Endothelial cell of umbilical vein (primary cell): ENCODE data around the gene TSPOAP1. TPM values are rescaled to one million over a fixed set of nuclear protein-coding genes. Genes with fewer than 3 reads are reported as not detected.

Source experiments
- BruUV-seq: library from RNA; stranded (reverse); fragments of 400-500 nt; replicated peaks from 2 replicates; lab custom pipeline; 2021; lab: Mats Ljungman, UMichigan
- CTCF ChIA-PET: fragments of 300-600, 350-600 bp; sonication (Branson Sonifier 250); formaldehyde crosslinking; loops from one replicate; lab custom pipeline; 2021; ENCODE audit warnings: antibody characterized with exemption, inconsistent platforms; lab: Charles Lee
- POLR2A ChIA-PET: fragments of 300-600, 350-600 bp; sonication (Branson Sonifier 250); formaldehyde crosslinking; loops from one replicate; lab custom pipeline; 2021; ENCODE audit warnings: antibody characterized with exemption, inconsistent platforms; lab: Charles Lee
- DNase-seq: peaks from one replicate; pipeline ENCODE4 v3.0.0-alpha.2; 2011; ENCODE audit warnings: low read depth, low spot score
- FAIRE-seq: peaks from 2 replicates; lab custom pipeline; 2011; peaks lifted over from hg19 to GRCh38; lab: Jason Lieb, UNC
- H2AFZ ChIP-seq: 2 replicates; pipeline ENCODE4 v1.6.0; 2012; ENCODE audit warnings: low read depth, low read length, control low read depth, inconsistent platforms
- H3K27ac ChIP-seq: 2 replicates; pipeline ENCODE4 v1.5.1; 2011; ENCODE audit warnings: low read depth, mild to moderate bottlenecking, control low read depth, low read length, moderate library complexity; ENCODE audit not compliant: insufficient read depth
- H3K27me3 ChIP-seq, 2 experiments: 2 replicates each; pipeline versions ENCODE4 v1.6.0 to v1.6.1; 2011; ENCODE audit warnings: low read length in 2 of 2, mixed read lengths in 1 of 2; ENCODE audit not compliant: control insufficient read depth in 2 of 2, insufficient read depth in 2 of 2
- H3K36me3 ChIP-seq, 2 experiments: 2 replicates in 1 of 2; 3 replicates in 1 of 2; pipeline ENCODE4 v1.5.1; 2011; ENCODE audit warnings: low read length in 2 of 2, mild to moderate bottlenecking in 1 of 2, moderate library complexity in 1 of 2; ENCODE audit not compliant: control insufficient read depth in 2 of 2, insufficient read depth in 2 of 2; ENCODE audit errors: extremely low read depth in 1 of 2
- H3K4me1 ChIP-seq: 3 replicates; pipeline ENCODE4 v1.5.1; 2011; ENCODE audit warnings: mild to moderate bottlenecking, low read length; ENCODE audit not compliant: control insufficient read depth, insufficient read depth; ENCODE audit errors: extremely low read depth
- H3K4me2 ChIP-seq: 2 replicates; pipeline ENCODE4 v1.6.1; 2011; ENCODE audit warnings: low read length, control low read depth, mixed read lengths; ENCODE audit not compliant: insufficient read depth
- H3K4me3 ChIP-seq, 3 experiments: fragments of 200-600 bp in 1 of 3; sonication (generic), shearing (Covaris generic) in 1 of 3; replicated peaks in 1 of 3; 2 replicates each; pipeline ENCODE4 v1.5.1; 2011 to 2016; ENCODE audit warnings: control low read depth in 3 of 3, low read length in 3 of 3, mild to moderate bottlenecking in 2 of 3, inconsistent platforms in 1 of 3, low read depth in 1 of 3, moderate library complexity in 1 of 3; ENCODE audit not compliant: insufficient read depth in 1 of 3
- H3K79me2 ChIP-seq: 2 replicates; pipeline ENCODE4 v1.6.0; 2012; ENCODE audit warnings: low read length, inconsistent platforms; ENCODE audit not compliant: control insufficient read depth, insufficient read depth
- H3K9ac ChIP-seq: replicated peaks from 2 replicates; pipeline ENCODE3; 2011; ENCODE audit warnings: low read length, control low read depth; ENCODE audit not compliant: insufficient read depth; ENCODE audit errors: extremely low read depth
- H3K9me1 ChIP-seq: replicated peaks from 3 replicates; pipeline ENCODE4 v1.6.0; 2011; ENCODE audit warnings: mild to moderate bottlenecking, low read length; ENCODE audit not compliant: control insufficient read depth, insufficient read depth; ENCODE audit errors: extremely low read depth
- H3K9me3 ChIP-seq: replicated peaks from 2 replicates; pipeline ENCODE4 v1.5.1; 2012; ENCODE audit warnings: low read length, inconsistent platforms; ENCODE audit not compliant: control insufficient read depth, insufficient read depth
- H4K20me1 ChIP-seq: replicated peaks from 2 replicates; pipeline ENCODE3; 2011; ENCODE audit warnings: mild to moderate bottlenecking, low read length; ENCODE audit not compliant: control insufficient read depth, insufficient read depth; ENCODE audit errors: extremely low read depth
- EZH2 ChIP-seq: IDR thresholded peaks from 2 replicates; pipeline ENCODE4 v1.6.1; 2012; ENCODE audit warnings: borderline replicate concordance, low read depth, mild to moderate bottlenecking, moderate library complexity, low read length, inconsistent platforms; ENCODE audit not compliant: severe bottlenecking
- FOS ChIP-seq: IDR thresholded peaks from 2 replicates; pipeline ENCODE4 v1.6.1; 2011; ENCODE audit warnings: mild to moderate bottlenecking, low read length, moderate library complexity, borderline replicate concordance; ENCODE audit not compliant: insufficient read depth
- GATA2 ChIP-seq: IDR thresholded peaks from 2 replicates; pipeline ENCODE4 v1.7.0; 2011; ENCODE audit warnings: low read depth, mild to moderate bottlenecking, moderate library complexity, mixed read lengths, low read length; ENCODE audit not compliant: insufficient read length, insufficient read depth
- JUN ChIP-seq: IDR thresholded peaks from 2 replicates; pipeline ENCODE4 v1.6.1; 2011; ENCODE audit warnings: borderline replicate concordance, low read depth; ENCODE audit not compliant: insufficient read length, insufficient read depth
- MAX ChIP-seq: IDR thresholded peaks from 2 replicates; pipeline ENCODE4 v1.6.1; 2011; ENCODE audit not compliant: insufficient read depth, insufficient read length
- MYC ChIP-seq: IDR thresholded peaks from one replicate; pipeline ENCODE4 v1.6.1; 2011; ENCODE audit warnings: mild to moderate bottlenecking, low read depth, low read length
- POLR2A ChIP-seq: IDR thresholded peaks from 2 replicates; pipeline ENCODE4 v1.6.1; 2012; ENCODE audit warnings: low read depth, mild to moderate bottlenecking, control low read depth, low read length
- POLR2AphosphoS5 ChIP-seq: IDR thresholded peaks from 2 replicates; pipeline ENCODE4 v1.6.1; 2012; ENCODE audit warnings: low read depth, mild to moderate bottlenecking, control low read depth, low read length, moderate library complexity; ENCODE audit not compliant: insufficient read depth
- dilution Hi-C: fragments of 300-500 bp; cut with MboI; formaldehyde crosslinking; loops from one replicate; pipeline ENCODE4 v1.15.0; 2019; ENCODE audit warnings: low sequenced_read_pairs; ENCODE audit not compliant: extremely low pct_ligation_motif_present
- intact Hi-C: fragments of 100-400 bp; cut with micrococcal nuclease; formaldehyde crosslinking; loops from one replicate; pipeline ENCODE4 v1.10.0; 2022
- polyA plus RNA-seq, 4 experiments: library from polyadenylated mRNA; depleted of rRNA in 3 of 4; stranded (reverse) in 3 of 4; unstranded in 1 of 4; fragments of >200 nt; gene quantifications; 2 replicates each; pipeline versions ENCODE4 v1.2.1 to v1.2.3, GENCODE V29; 2011 to 2012; ENCODE audit warnings: missing spikeins in 1 of 4
- total RNA-seq: library from RNA; stranded (reverse); gene quantifications from 2 replicates; pipeline ENCODE4 v1.2.3, GENCODE V29; 2021
- TF ChIP-seq, protein P1 (sequence below), 2 donors: IDR thresholded peaks; 1 replicate in 1 of 2; 2 replicates in 1 of 2; pipeline ENCODE4 v1.5.1; 2011; ENCODE audit warnings: low read length in 2 of 2, mild to moderate bottlenecking in 2 of 2, moderate library complexity in 2 of 2, control low read depth in 1 of 2, inconsistent platforms in 1 of 2, low read depth in 1 of 2; ENCODE audit not compliant: insufficient read depth in 1 of 2; ENCODE audit errors: extremely low read depth in 1 of 2

The TSPOAP1 gene
- total and polyA plus RNA-seq, 2 donors (not counting 3 experiments of a cell fraction or from before 2014, with no cell fraction given) = not detected

- no peaks in the 10 kb centered on the region for H4K20me1 ChIP-seq
- no peak overlapping the region for H3K4me2 ChIP-seq
- TF ChIP-seq JUN = no peak
- TF ChIP-seq FOS = no peak
- no peak overlapping the region for H2AFZ ChIP-seq
- no peak for FAIRE-seq
- no peak overlapping the region for H3K27ac ChIP-seq
- H3K9ac ChIP-seq = no peak overlapping the region
- H3K4me3 ChIP-seq = no peak overlapping the region
- intact Hi-C loops = no loop called here
- ChIA-PET CTCF (no interaction called here), POLR2A (no interaction called here)
- H3K9me3 ChIP-seq = no peaks in the 10 kb centered on the region
- H3K27me3 ChIP-seq = peaks cover 2 to 6% of the 10 kb centered on the region in 2 experiments
- no TSS peak for BruUV-seq
- H3K79me2 ChIP-seq = no peaks in the 10 kb centered on the region
- no peaks in the 10 kb centered on the region for H3K4me1 ChIP-seq
- no peaks in the 10 kb centered on the region for H3K9me1 ChIP-seq
- dilution Hi-C loops = no loop called here
- no peak for DNase-seq
- no peaks in the 10 kb centered on the region for H3K36me3 ChIP-seq
Observed at GRCh38 chr17:58300336-58300735, 28.3 kb downstream of the TSPOAP1 start.

DNA sequence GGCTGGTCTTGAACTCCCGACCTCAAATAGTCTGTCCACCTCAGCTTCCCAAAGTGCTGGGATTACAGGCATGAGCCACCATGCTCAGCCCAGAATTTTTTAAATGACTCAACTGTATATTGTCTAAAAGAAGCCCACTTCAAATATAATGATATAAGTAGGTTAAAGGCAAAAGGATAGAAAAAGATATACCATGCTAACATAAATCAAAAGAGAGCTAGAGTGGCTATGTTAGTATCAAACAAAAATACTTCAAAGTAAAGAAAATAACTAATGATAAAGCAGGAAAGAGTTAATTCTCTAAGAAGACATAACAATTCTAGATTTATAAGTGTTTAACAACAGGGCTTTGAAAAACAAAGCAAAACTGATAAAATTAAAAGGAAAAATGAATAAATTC is 34.6 kb downstream of the TSPOAP1 start:
- no peak for FAIRE-seq
- DNase-seq = no peak
- no peak for TF ChIP-seq JUN
- TF ChIP-seq MAX = no peak
- no peak for TF ChIP-seq POLR2A
- TF ChIP-seq MYC = no peak
- TF ChIP-seq EZH2 = no peak
- TF ChIP-seq, protein P1, sequence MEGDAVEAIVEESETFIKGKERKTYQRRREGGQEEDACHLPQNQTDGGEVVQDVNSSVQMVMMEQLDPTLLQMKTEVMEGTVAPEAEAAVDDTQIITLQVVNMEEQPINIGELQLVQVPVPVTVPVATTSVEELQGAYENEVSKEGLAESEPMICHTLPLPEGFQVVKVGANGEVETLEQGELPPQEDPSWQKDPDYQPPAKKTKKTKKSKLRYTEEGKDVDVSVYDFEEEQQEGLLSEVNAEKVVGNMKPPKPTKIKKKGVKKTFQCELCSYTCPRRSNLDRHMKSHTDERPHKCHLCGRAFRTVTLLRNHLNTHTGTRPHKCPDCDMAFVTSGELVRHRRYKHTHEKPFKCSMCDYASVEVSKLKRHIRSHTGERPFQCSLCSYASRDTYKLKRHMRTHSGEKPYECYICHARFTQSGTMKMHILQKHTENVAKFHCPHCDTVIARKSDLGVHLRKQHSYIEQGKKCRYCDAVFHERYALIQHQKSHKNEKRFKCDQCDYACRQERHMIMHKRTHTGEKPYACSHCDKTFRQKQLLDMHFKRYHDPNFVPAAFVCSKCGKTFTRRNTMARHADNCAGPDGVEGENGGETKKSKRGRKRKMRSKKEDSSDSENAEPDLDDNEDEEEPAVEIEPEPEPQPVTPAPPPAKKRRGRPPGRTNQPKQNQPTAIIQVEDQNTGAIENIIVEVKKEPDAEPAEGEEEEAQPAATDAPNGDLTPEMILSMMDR (IDR thresholded peaks at IDR 0.05; ENCODE audit: extremely low read depth in 1 of 2, insufficient read depth in 1 of 2, low read depth in 1 of 2, low read length in 2 of 2) = no peak
- no peak for TF ChIP-seq POLR2AphosphoS5
- no peak for TF ChIP-seq FOS
- no peak for TF ChIP-seq GATA2
- Histone ChIP-seq H3K9me1 (no peaks in the 10 kb centered on the region), H3K27me3 (peaks cover 9 to 19% of the 10 kb centered on the region in 2 experiments), H3K4me3 (no peak overlapping the region), H3K4me2 (no peak overlapping the region), H3K9ac (no peak overlapping the region), H3K9me3 (no peaks in the 10 kb centered on the region), H3K36me3 (no peaks in the 10 kb centered on the region), H2AFZ (no peak overlapping the region), H3K27ac (no peak overlapping the region), H3K79me2 (no peaks in the 10 kb centered on the region), H3K4me1 (no peaks in the 10 kb centered on the region), H4K20me1 (no peaks in the 10 kb centered on the region)
- ChIA-PET CTCF (no interaction called here), POLR2A (no interaction called here)
- no TSS peak for BruUV-seq
- dilution Hi-C loops = no loop called here
- intact Hi-C loops = no loop called here
